Measurements from ENCODE around the gene PARD3.

PARD3 gene

GRCh38 chr10:34107626-34108516, 707.2 kb downstream of the PARD3 start:
- Histone ChIP-seq H3K9me3 (ENCODE audit: severe bottlenecking) (no peaks in the 10 kb centered on the region), H3K27me3 (ENCODE audit: insufficient read depth, low read depth, severe bottlenecking) (no peaks in the 10 kb centered on the region), H3K4me3 (ENCODE audit: low read depth, low read length) (no peak overlapping the region), H3K27ac (no peak overlapping the region), H3K36me3 (no peaks in the 10 kb centered on the region)
- no peak for DNase-seq
- no peak for TF ChIP-seq CTCF (IDR thresholded peaks at IDR 0.05; ENCODE audit: low read depth, low read length)

- Histone ChIP-seq H3K4me3 (ENCODE audit: low read depth, low read length) (no peak overlapping the region), H3K36me3 (no peaks in the 10 kb centered on the region), H3K27me3 (ENCODE audit: insufficient read depth, low read depth, severe bottlenecking) (no peaks in the 10 kb centered on the region), H3K27ac (no peak overlapping the region), H3K9me3 (ENCODE audit: severe bottlenecking) (no peaks in the 10 kb centered on the region)
- DNase-seq: no peak
- TF ChIP-seq CTCF (IDR thresholded peaks at IDR 0.05; ENCODE audit: low read depth, low read length): no peak
These were observed 708.7 kb downstream of the PARD3 start for GRCh38 chr10:34106356-34106885.

- H3K4me3 ChIP-seq (ENCODE audit: low read depth, low read length): no peak overlapping the region
- no peaks in the 10 kb centered on the region for H3K27me3 ChIP-seq (ENCODE audit: insufficient read depth, low read depth, severe bottlenecking)
- H3K27ac ChIP-seq: no peak overlapping the region
- no peaks in the 10 kb centered on the region for H3K36me3 ChIP-seq
- DNase-seq: no peak
- TF ChIP-seq CTCF (IDR thresholded peaks at IDR 0.05; ENCODE audit: low read depth, low read length): no peak
- H3K9me3 ChIP-seq (ENCODE audit: severe bottlenecking): no peaks in the 10 kb centered on the region
These were observed 710.1 kb downstream of the PARD3 start for GRCh38 chr10:34104829-34105572.

GRCh38 chr10:34102893-34103506, 712.1 kb downstream of the PARD3 start:
- H3K9me3 ChIP-seq (ENCODE audit: severe bottlenecking): no peaks in the 10 kb centered on the region
- H3K27ac ChIP-seq: no peak overlapping the region
- no peak for DNase-seq
- no peaks in the 10 kb centered on the region for H3K27me3 ChIP-seq (ENCODE audit: insufficient read depth, low read depth, severe bottlenecking)
- H3K36me3 ChIP-seq: no peaks in the 10 kb centered on the region
- no peak overlapping the region for H3K4me3 ChIP-seq (ENCODE audit: low read depth, low read length)
- TF ChIP-seq CTCF (IDR thresholded peaks at IDR 0.05; ENCODE audit: low read depth, low read length): no peak

GRCh38 chr10:34102237-34102673, 712.8 kb downstream of the PARD3 start:
- Histone ChIP-seq H3K27ac (no peak overlapping the region), H3K9me3 (ENCODE audit: severe bottlenecking) (no peaks in the 10 kb centered on the region), H3K27me3 (ENCODE audit: insufficient read depth, low read depth, severe bottlenecking) (no peaks in the 10 kb centered on the region), H3K36me3 (no peaks in the 10 kb centered on the region), H3K4me3 (ENCODE audit: low read depth, low read length) (no peak overlapping the region)
- DNase-seq: no peak
- no peak for TF ChIP-seq CTCF (IDR thresholded peaks at IDR 0.05; ENCODE audit: low read depth, low read length)

All from WERI-Rb-1 (cell line).